Cardiac muscle cell (in vitro differentiated cells and primary cell): ENCODE measurements around the gene CAP2. TPM values are rescaled to one million over a fixed set of nuclear protein-coding genes. Genes with fewer than 3 reads are reported as not detected.
A peak's percentile ranks its signal among the peaks of the same experiment; 100 is the strongest.
"Not testable (repeated sequence)": the region's sequence is repeated elsewhere in the genome, so short reads cannot be mapped to it uniquely, and the experiment has no call there.

Experiments
- DNase-seq, 2 donors: peaks; one replicate each; pipeline versions ENCODE4 v3.0.0 to v3.0.0-alpha.2; 2010 to 2017; ENCODE audit warnings: low read depth in 1 of 2, low spot score in 1 of 2
- H3K27ac ChIP-seq: fragments of 200-600 bp; sonication (generic); 2 replicates; pipeline ENCODE4 v1.5.1; 2016
- H3K27me3 ChIP-seq: fragments of 200-600 bp; sonication (generic); 2 replicates; pipeline ENCODE4 v1.6.0; 2016; ENCODE audit warnings: control low read depth
- H3K36me3 ChIP-seq: fragments of 200-600 bp; sonication (generic); 2 replicates; pipeline ENCODE4 v1.5.1; 2016; ENCODE audit warnings: control low read depth
- H3K4me1 ChIP-seq: fragments of 200-600 bp; sonication (generic); 2 replicates; pipeline ENCODE4 v1.8.1; 2017; ENCODE audit warnings: low read depth, mild to moderate bottlenecking, mixed run types
- H3K4me3 ChIP-seq: fragments of 200-600 bp; sonication (generic); 2 replicates; pipeline ENCODE4 v1.5.1; 2016; ENCODE audit warnings: mild to moderate bottlenecking
- H3K9me3 ChIP-seq: fragments of 200-600 bp; sonication (generic); 2 replicates; pipeline ENCODE4 v1.5.1; 2017; ENCODE audit warnings: low read depth, mild to moderate bottlenecking, control low read depth
- CTCF ChIP-seq: IDR thresholded peaks from 2 replicates; pipeline ENCODE4 v1.5.1; 2012; ENCODE audit warnings: low read depth, mild to moderate bottlenecking, low read length
- polyA plus RNA-seq: library from polyadenylated mRNA; unstranded; fragments of >200 nt; fragmentation: Nextera tagmentation; extraction: Ambion mirVana; gene quantifications from 2 replicates; pipeline ENCODE4 v1.2.1, GENCODE V29; 2016
- total RNA-seq: library from RNA; depleted of rRNA; stranded (reverse); fragments of >200 nt; gene quantifications from 2 replicates; pipeline ENCODE4 v1.2.3, GENCODE V29; 2016

Gene CAP2
- total and polyA plus RNA-seq, 2 experiments from 2014 or later = 95.7 to 262 TPM

DNA sequence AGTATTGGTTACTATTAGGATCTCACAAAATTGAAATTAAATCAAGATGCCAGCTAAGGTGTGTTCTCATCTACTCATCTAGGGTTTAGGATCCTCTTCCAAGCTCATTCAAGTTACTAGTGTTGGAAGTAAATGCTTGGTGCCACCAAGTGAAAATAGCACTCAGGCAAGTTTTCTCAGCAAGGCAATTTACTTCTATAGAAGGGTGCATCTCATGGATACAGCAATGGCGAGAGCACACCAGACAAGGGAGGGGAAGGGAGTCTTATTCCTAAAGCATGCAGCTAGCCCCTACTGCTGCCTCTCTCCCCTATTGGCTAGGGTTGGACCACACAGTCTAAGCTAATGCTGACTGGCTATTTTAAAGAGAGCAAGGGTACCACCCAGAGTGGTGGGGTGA lies 183.7 kb downstream of the CAP2 start:
- no peaks in the 10 kb centered on the region for H3K36me3 ChIP-seq
- no peak for DNase-seq
- H3K4me3 ChIP-seq = no peak overlapping the region
- no peaks in the 10 kb centered on the region for H3K9me3 ChIP-seq
- no peaks in the 10 kb centered on the region for H3K27me3 ChIP-seq
- no peaks in the 10 kb centered on the region for H3K4me1 ChIP-seq
- TF ChIP-seq CTCF = no peak
- no peak overlapping the region for H3K27ac ChIP-seq

GRCh38 chr6:17580518-17581048 lies 187.2 kb downstream of the CAP2 start:
- Histone ChIP-seq H3K36me3 (no peaks in the 10 kb centered on the region), H3K27ac (no peak overlapping the region), H3K9me3 (no peaks in the 10 kb centered on the region), H3K27me3 (no peaks in the 10 kb centered on the region), H3K4me3 (peak overlapping the region; percentile 6), H3K4me1 (peaks cover 12% of the 10 kb centered on the region)
- peak; percentile 0 to 59 for DNase-seq
- TF ChIP-seq CTCF = no peak

GRCh38 chr6:17581282-17581681 lies 187.9 kb downstream of the CAP2 start:
- H3K27me3 ChIP-seq, H3K4me3 ChIP-seq, H3K9me3 ChIP-seq, H3K36me3 ChIP-seq, DNase-seq, H3K27ac ChIP-seq: not testable (repeated sequence)
- H3K4me1 ChIP-seq = peaks cover 12% of the 10 kb centered on the region

DNA sequence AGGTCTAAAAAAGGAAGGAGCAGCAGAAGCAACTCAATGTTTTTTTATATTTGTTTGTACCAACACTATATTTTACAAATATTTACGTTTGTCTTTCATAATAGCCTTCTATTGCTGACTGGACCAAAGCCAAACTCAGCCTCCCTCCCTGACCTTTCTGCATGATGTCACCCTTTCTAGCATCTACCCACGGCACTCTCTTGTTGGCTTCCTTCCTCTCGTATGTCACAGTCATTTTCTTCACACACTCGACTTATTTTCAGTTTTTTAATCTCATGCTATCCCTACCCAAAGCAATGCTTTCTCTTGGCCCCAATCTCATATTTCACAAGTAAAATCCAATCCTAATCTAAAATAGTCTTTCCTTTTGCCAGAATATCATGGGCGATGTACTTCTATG lies 190.4 kb downstream of the CAP2 start:
- no peaks in the 10 kb centered on the region for H3K36me3 ChIP-seq
- H3K9me3 ChIP-seq = no peaks in the 10 kb centered on the region
- H3K4me3 ChIP-seq = no peak overlapping the region
- TF ChIP-seq CTCF = no peak
- peaks cover 12% of the 10 kb centered on the region for H3K4me1 ChIP-seq
- H3K27me3 ChIP-seq = no peaks in the 10 kb centered on the region
- peak in 1 of 2 donors; percentile 60 for DNase-seq
- peak overlapping the region; percentile 65 for H3K27ac ChIP-seq

- TF ChIP-seq CTCF = peak; percentile 73
- Histone ChIP-seq H3K36me3 (no peaks in the 10 kb centered on the region), H3K27ac (peak overlapping the region; percentile 65), H3K4me1 (peaks cover 12% of the 10 kb centered on the region), H3K4me3 (no peak overlapping the region), H3K27me3 (no peaks in the 10 kb centered on the region), H3K9me3 (no peaks in the 10 kb centered on the region)
- peak; percentile 83 to 87 for DNase-seq
Observed at GRCh38 chr6:17584241-17584803, 190.9 kb downstream of the CAP2 start.

GRCh38 chr6:17585766-17586490 lies 192.5 kb downstream of the CAP2 start:
- no peak for TF ChIP-seq CTCF
- no peaks in the 10 kb centered on the region for H3K36me3 ChIP-seq
- no peaks in the 10 kb centered on the region for H3K9me3 ChIP-seq
- H3K4me1 ChIP-seq = peaks cover 12% of the 10 kb centered on the region
- H3K4me3 ChIP-seq = no peak overlapping the region
- no peak for DNase-seq
- no peak overlapping the region for H3K27ac ChIP-seq
- H3K27me3 ChIP-seq = no peaks in the 10 kb centered on the region

GRCh38 chr6:17586623-17587022 lies 193.2 kb downstream of the CAP2 start:
- not testable (repeated sequence) for H3K36me3 ChIP-seq, H3K27me3 ChIP-seq, H3K9me3 ChIP-seq, H3K4me3 ChIP-seq, H3K27ac ChIP-seq, DNase-seq
- peaks cover 12% of the 10 kb centered on the region for H3K4me1 ChIP-seq
